OCI-LY1 (cell line): ENCODE measurements around the gene CDH22.

ENCODE experiments used
- H2AFZ ChIP-seq: fragments of 200-600 bp; sonication (generic), shearing (Covaris generic); 2 replicates; pipeline ENCODE4 v1.6.0; 2014; ENCODE audit warnings: antibody characterized with exemption, mild to moderate bottlenecking, low read length
- H3F3A ChIP-seq: fragments of 200-600 bp; sonication (generic), shearing (Covaris generic); 2 replicates; pipeline ENCODE4 v1.6.0; 2014; ENCODE audit warnings: mild to moderate bottlenecking, antibody characterized with exemption, low read length, moderate library complexity; ENCODE audit not compliant: insufficient read depth
- H3K27ac ChIP-seq: fragments of 200-600 bp; sonication (generic); 2 replicates; pipeline ENCODE4 v1.5.1; 2014; ENCODE audit warnings: low read length, mixed run types, mild to moderate bottlenecking, low read depth; ENCODE audit not compliant: poor library complexity, severe bottlenecking
- H3K27me3 ChIP-seq: fragments of 200-600 bp; sonication (generic); 2 replicates; pipeline ENCODE4 v1.6.0; 2014; ENCODE audit warnings: antibody characterized with exemption, mild to moderate bottlenecking, low read length, moderate library complexity; ENCODE audit not compliant: insufficient read depth
- H3K36me3 ChIP-seq: fragments of 200-600 bp; sonication (generic); 2 replicates; pipeline ENCODE4 v1.6.1; 2014; ENCODE audit warnings: mild to moderate bottlenecking, antibody characterized with exemption, low read length, moderate library complexity, mixed read lengths; ENCODE audit not compliant: insufficient read depth
- H3K4me1 ChIP-seq: fragments of 200-600 bp; sonication (generic); 2 replicates; pipeline ENCODE4 v1.5.1; 2014; ENCODE audit warnings: mild to moderate bottlenecking, low read length, moderate library complexity; ENCODE audit not compliant: insufficient read depth, severe bottlenecking
- H3K4me2 ChIP-seq: fragments of 200-600 bp; sonication (generic), shearing (Covaris generic); 2 replicates; pipeline ENCODE4 v1.6.1; 2014; ENCODE audit warnings: low read length
- H3K4me3 ChIP-seq: fragments of 200-600 bp; sonication (generic); 2 replicates; pipeline ENCODE4 v1.5.1; 2014; ENCODE audit warnings: low read length, low read depth, mild to moderate bottlenecking, mixed read lengths; ENCODE audit not compliant: poor library complexity, severe bottlenecking
- H3K79me2 ChIP-seq: fragments of 200-600 bp; shearing (Covaris generic); 2 replicates; pipeline ENCODE4 v1.6.1; 2016; ENCODE audit warnings: mixed run types, low read length, mixed read lengths; ENCODE audit not compliant: insufficient read depth
- H3K9ac ChIP-seq: fragments of 200-600 bp; sonication (generic), shearing (Covaris generic); 2 replicates; pipeline ENCODE4 v1.6.1; 2014; ENCODE audit warnings: mild to moderate bottlenecking, low read length, mixed read lengths
- H3K9me2 ChIP-seq: fragments of 200-600 bp; sonication (generic), shearing (Covaris generic); 2 replicates; pipeline ENCODE4 v1.6.1; 2014; ENCODE audit warnings: low read depth, mild to moderate bottlenecking, low read length, mixed read lengths
- H3K9me3 ChIP-seq: fragments of 200-600 bp; shearing (Covaris generic); 2 replicates; pipeline ENCODE4 v1.6.1; 2014; ENCODE audit warnings: low read length, mixed read lengths
- H4K20me1 ChIP-seq: fragments of 200-600 bp; sonication (generic), shearing (Covaris generic); 2 replicates; pipeline ENCODE4 v1.6.0; 2016; ENCODE audit warnings: mild to moderate bottlenecking, low read length; ENCODE audit not compliant: insufficient read depth
- EZH2 ChIP-seq: fragments of 200-600 bp; sonication (generic), shearing (Covaris generic); IDR thresholded peaks from 2 replicates; pipeline ENCODE4 v1.8.0; 2017; ENCODE audit warnings: borderline replicate concordance, mixed run types, mild to moderate bottlenecking, antibody characterized with exemption, low read length, moderate library complexity, mixed read lengths
- TF ChIP-seq, protein P1 (sequence below): fragments of 200-600 bp; sonication (generic), shearing (Covaris generic); IDR thresholded peaks from 2 replicates; pipeline ENCODE4 v1.5.1; 2017; ENCODE audit warnings: mild to moderate bottlenecking, antibody characterized with exemption, low read length, moderate library complexity, mixed read lengths

CDH22 gene

DNA sequence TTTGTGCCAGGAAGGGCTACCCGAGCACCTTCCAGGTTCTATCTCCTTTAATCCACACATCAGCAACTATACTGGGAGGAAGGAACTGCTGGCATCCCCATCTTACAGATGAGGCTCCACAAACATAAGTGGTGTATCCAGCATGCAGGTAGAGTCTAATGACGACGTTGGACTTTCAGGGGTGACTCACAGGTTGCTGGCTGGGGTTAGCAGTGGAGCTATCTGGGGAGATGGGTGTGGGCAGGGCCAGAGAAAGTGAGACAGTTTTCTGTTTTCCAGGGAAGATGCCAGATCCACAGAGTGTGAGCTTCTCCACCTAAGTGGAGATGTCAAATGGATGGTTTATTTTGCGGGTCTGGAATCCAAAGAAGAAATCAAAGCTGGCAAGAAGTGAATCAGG lies 31.8 kb downstream of the CDH22 start:
- H3K9me2 ChIP-seq: no peaks in the 10 kb centered on the region
- H2AFZ ChIP-seq: no peak overlapping the region
- no peak overlapping the region for H3K27ac ChIP-seq
- no peak overlapping the region for H3K4me2 ChIP-seq
- no peaks in the 10 kb centered on the region for H3K9me3 ChIP-seq
- H3K4me3 ChIP-seq: no peak overlapping the region
- H3K27me3 ChIP-seq: no peaks in the 10 kb centered on the region
- H4K20me1 ChIP-seq: no peaks in the 10 kb centered on the region
- TF ChIP-seq, protein P1, sequence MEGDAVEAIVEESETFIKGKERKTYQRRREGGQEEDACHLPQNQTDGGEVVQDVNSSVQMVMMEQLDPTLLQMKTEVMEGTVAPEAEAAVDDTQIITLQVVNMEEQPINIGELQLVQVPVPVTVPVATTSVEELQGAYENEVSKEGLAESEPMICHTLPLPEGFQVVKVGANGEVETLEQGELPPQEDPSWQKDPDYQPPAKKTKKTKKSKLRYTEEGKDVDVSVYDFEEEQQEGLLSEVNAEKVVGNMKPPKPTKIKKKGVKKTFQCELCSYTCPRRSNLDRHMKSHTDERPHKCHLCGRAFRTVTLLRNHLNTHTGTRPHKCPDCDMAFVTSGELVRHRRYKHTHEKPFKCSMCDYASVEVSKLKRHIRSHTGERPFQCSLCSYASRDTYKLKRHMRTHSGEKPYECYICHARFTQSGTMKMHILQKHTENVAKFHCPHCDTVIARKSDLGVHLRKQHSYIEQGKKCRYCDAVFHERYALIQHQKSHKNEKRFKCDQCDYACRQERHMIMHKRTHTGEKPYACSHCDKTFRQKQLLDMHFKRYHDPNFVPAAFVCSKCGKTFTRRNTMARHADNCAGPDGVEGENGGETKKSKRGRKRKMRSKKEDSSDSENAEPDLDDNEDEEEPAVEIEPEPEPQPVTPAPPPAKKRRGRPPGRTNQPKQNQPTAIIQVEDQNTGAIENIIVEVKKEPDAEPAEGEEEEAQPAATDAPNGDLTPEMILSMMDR: no peak
- no peak for TF ChIP-seq EZH2
- no peak overlapping the region for H3K9ac ChIP-seq
- no peaks in the 10 kb centered on the region for H3K4me1 ChIP-seq
- no peaks in the 10 kb centered on the region for H3K79me2 ChIP-seq
- no peaks in the 10 kb centered on the region for H3K36me3 ChIP-seq
- no peaks in the 10 kb centered on the region for H3F3A ChIP-seq

DNA sequence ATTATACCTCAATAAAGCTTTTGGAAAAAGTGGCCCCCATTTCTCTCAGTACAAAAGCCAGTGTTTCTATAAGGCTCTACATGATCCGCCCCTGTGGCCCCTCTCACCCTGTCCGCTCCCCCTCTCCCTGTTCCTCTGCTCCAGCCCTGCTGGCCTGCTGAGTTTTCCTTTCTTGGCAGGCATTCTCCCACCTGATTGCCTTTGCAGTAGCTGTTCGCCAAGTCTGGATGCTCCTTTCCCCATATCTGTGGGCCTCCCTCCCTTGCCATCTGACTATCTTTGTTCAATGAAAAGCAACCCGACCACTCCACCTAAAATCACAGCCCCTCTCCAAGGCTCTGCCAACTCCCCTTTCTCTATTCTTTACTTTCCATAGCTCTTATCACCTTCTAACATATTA lies 33.2 kb downstream of the CDH22 start:
- Histone ChIP-seq H3K9me2 (no peaks in the 10 kb centered on the region), H2AFZ (no peak overlapping the region), H3K27me3 (no peaks in the 10 kb centered on the region), H3K79me2 (no peaks in the 10 kb centered on the region), H3F3A (no peaks in the 10 kb centered on the region), H3K4me2 (no peak overlapping the region), H3K4me3 (no peak overlapping the region), H4K20me1 (no peaks in the 10 kb centered on the region), H3K9me3 (no peaks in the 10 kb centered on the region), H3K36me3 (no peaks in the 10 kb centered on the region), H3K27ac (no peak overlapping the region), H3K9ac (no peak overlapping the region), H3K4me1 (no peaks in the 10 kb centered on the region)
- no peak for TF ChIP-seq EZH2

DNA sequence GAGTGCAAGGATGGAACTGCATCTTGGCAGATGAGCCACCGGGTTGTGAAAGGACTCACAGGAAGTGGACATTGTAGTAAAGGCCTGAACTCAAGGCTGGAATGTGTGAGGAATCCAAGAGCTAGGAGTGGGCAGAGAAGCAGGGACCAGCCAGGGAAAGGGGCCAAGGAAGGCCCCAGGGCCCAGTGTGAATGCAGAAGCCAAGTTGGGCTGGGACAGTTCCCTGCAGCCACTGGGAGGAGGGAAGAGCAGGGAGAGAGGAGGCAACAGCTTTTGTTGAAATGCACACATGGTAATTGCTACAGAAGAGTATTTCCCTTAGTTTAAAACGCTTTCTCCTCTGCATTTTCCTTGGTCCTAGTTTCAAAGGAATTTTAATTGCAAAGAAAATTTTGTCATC lies 34.6 kb downstream of the CDH22 start:
- no peaks in the 10 kb centered on the region for H4K20me1 ChIP-seq
- H3K79me2 ChIP-seq: no peaks in the 10 kb centered on the region
- no peak overlapping the region for H3K27ac ChIP-seq
- H3K4me2 ChIP-seq: no peak overlapping the region
- H3K9me2 ChIP-seq: no peaks in the 10 kb centered on the region
- TF ChIP-seq, protein P1: no peak
- TF ChIP-seq EZH2: no peak
- no peak overlapping the region for H2AFZ ChIP-seq
- no peaks in the 10 kb centered on the region for H3K36me3 ChIP-seq
- H3K4me1 ChIP-seq: no peaks in the 10 kb centered on the region
- H3F3A ChIP-seq: no peaks in the 10 kb centered on the region
- no peak overlapping the region for H3K4me3 ChIP-seq
- no peak overlapping the region for H3K9ac ChIP-seq
- H3K9me3 ChIP-seq: no peaks in the 10 kb centered on the region
- no peaks in the 10 kb centered on the region for H3K27me3 ChIP-seq

DNA sequence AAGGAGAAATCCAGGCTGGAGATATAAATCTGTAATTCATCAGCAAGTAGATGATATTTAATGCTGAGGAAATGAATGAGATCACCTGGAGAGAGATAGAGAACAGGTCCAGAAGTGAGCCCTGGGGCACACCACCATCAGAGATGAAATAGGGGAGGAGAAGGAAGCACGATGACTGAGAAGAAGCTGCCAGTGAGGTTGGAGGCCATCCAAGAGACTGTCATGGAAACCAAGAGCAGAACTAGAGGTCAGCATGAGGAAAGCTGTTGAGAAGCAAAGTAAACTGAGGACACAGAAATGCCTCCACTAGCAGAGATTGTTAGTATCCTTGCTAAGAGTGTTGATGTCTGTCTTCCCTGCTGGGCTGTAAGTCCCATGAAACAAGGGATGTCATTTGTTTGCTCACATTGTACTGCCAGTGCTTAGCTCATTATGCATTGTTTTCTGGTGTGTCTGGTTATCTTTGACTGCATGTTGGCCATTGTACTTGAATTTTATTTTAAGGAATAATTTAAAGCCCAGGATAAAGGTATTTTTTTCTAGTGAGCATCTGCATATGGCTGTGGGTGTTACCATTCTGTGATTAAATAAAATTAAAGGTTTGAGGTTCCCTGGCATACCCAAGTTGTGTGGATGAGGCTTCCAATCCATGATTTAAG lies 35.8 kb downstream of the CDH22 start:
- Histone ChIP-seq H3K4me3 (no peak overlapping the region), H2AFZ (no peak overlapping the region)
- TF ChIP-seq EZH2: no peak
- TF ChIP-seq, protein P1: no peak

More for the DNA sequence above, 35.8 kb downstream of the CDH22 start:
- H3F3A ChIP-seq: no peaks in the 10 kb centered on the region
- H3K79me2 ChIP-seq: no peaks in the 10 kb centered on the region
- no peaks in the 10 kb centered on the region for H3K27me3 ChIP-seq
- H3K9me2 ChIP-seq: no peaks in the 10 kb centered on the region
- no peak overlapping the region for H3K4me2 ChIP-seq
- H3K9me3 ChIP-seq: no peaks in the 10 kb centered on the region
- no peak overlapping the region for H3K9ac ChIP-seq
- H3K27ac ChIP-seq: no peak overlapping the region
- H3K36me3 ChIP-seq: no peaks in the 10 kb centered on the region
- H3K4me1 ChIP-seq: no peaks in the 10 kb centered on the region
- H4K20me1 ChIP-seq: no peaks in the 10 kb centered on the region
